ENCODE results near the gene ZC3H18. TPM values are rescaled to one million over a fixed set of nuclear protein-coding genes. Genes with fewer than 3 reads are reported as not detected.
"Not testable (repeated sequence)": the region's sequence is repeated elsewhere in the genome, so short reads cannot be mapped to it uniquely, and the experiment has no call there.

ZC3H18 gene
- total and polyA plus RNA-seq, 2 of the 4 experiments (the other 2 are of a cell fraction) = 3.4 to 21.3 TPM

- H3K4me3 ChIP-seq (ENCODE audit: insufficient read depth, low read depth, low read length); H2AK5ac ChIP-seq (ENCODE audit: low read depth, low read length); H4K5ac ChIP-seq (ENCODE audit: low read depth, low read length); H3K4me2 ChIP-seq (ENCODE audit: low read depth, low read length); CTCF ChIA-PET; H3K14ac ChIP-seq (replicated peaks; ENCODE audit: low read depth, low read length); H3K9ac ChIP-seq (ENCODE audit: low read depth, low read length); dilution Hi-C loops (cut with HindIII; ENCODE audit: low sequenced_read_pairs, unreplicated experiment); H3K18ac ChIP-seq (ENCODE audit: low read depth, low read length); H3K9me3 ChIP-seq (ENCODE audit: control insufficient read depth, insufficient read depth, low read length); H3K56ac ChIP-seq (ENCODE audit: extremely low read depth, insufficient read depth, low read length); ATAC-seq (ENCODE audit: low read depth); H2BK5ac ChIP-seq (ENCODE audit: low read depth, low read length, poor library complexity, severe bottlenecking); H3K23ac ChIP-seq (ENCODE audit: low read depth, low read length); H2BK120ac ChIP-seq (ENCODE audit: low read depth, low read length); H3K9me1 ChIP-seq (ENCODE audit: insufficient read depth, low read length); intact Hi-C loops (cut with micrococcal nuclease); DNase-seq; H2AFZ ChIP-seq (replicated peaks; ENCODE audit: low read length, poor library complexity); H4K91ac ChIP-seq (ENCODE audit: insufficient read depth, low read depth, low read length); H2BK15ac ChIP-seq (ENCODE audit: low read depth, low read length); H4K8ac ChIP-seq (ENCODE audit: low read depth in 2 of 2, low read length in 2 of 2); in situ Hi-C loops (cut with MboI; ENCODE audit: low sequenced_read_pairs); H2BK20ac ChIP-seq (ENCODE audit: low read depth, low read length); H3K27ac ChIP-seq (ENCODE audit: insufficient read depth, low read length); H2AK9ac ChIP-seq (replicated peaks; ENCODE audit: low read depth, low read length, poor library complexity); H3K4me1 ChIP-seq (ENCODE audit: control insufficient read depth, insufficient read depth, low read length); BruUV-seq (replicated peaks); H3K27me3 ChIP-seq (ENCODE audit: control insufficient read depth, insufficient read depth, low read length); H3K4ac ChIP-seq (ENCODE audit: low read depth, low read length): not testable (repeated sequence)
- peaks cover 11 to 48% of the 10 kb centered on the region in 2 experiments; a peak in 3 of 4 replicates for H3K79me1 ChIP-seq (ENCODE audit: low read depth in 1 of 2, low read length in 2 of 2)
- WGBS, 2 experiments (ENCODE audit: extremely low coverage in 2 of 2, insufficient read length in 1 of 2) = 100% methylated on average over 1 of the region's 8 CpGs; no CpG with 5 or more reads in 1 of the 2 experiments
- H3K36me3 ChIP-seq (ENCODE audit: control insufficient read depth, insufficient read depth, low read length) = peaks cover 48% of the 10 kb centered on the region
- POLR2A ChIA-PET (ENCODE audit: unreplicated experiment) = interaction anchor here (0.7 kb wide), 1 partner anchor 109 kb away, joined by 6 read pairs; no protein-coding TSS in a partner anchor
- peaks cover 48% of the 10 kb centered on the region for H4K20me1 ChIP-seq (ENCODE audit: insufficient read depth, low read length)
These were observed 39.2 kb downstream of the ZC3H18 start for GRCh38 chr16:88609426-88609825.
